Mucosa of gallbladder (tissue), 1 donor: Measurements from ENCODE around the gene SORL1-AS1.
A peak's percentile ranks its signal among the peaks of the same experiment; 100 is the strongest.
"Not testable (repeated sequence)": the region's sequence is repeated elsewhere in the genome, so short reads cannot be mapped to it uniquely, and the experiment has no call there.

Experiments
- DNase-seq: peaks from one replicate; pipeline ENCODE4 v3.0.0-alpha.2; 2020; ENCODE audit warnings: low spot score
- donor health status: DM: no; HTN: no; CAD: no.

SORL1-AS1 gene

GRCh38 chr11:121427400-121427744 lies 25.4 kb downstream of the SORL1-AS1 start:
- DNase-seq = no peak

GRCh38 chr11:121426476-121427399 lies 26.0 kb downstream of the SORL1-AS1 start:
- peak; percentile 36 for DNase-seq

- no peak for DNase-seq
Measured at GRCh38 chr11:121425828-121426227, 26.9 kb downstream of the SORL1-AS1 start.

- no peak for DNase-seq
Measured at GRCh38 chr11:121422675-121423074, 30.1 kb downstream of the SORL1-AS1 start.

DNA sequence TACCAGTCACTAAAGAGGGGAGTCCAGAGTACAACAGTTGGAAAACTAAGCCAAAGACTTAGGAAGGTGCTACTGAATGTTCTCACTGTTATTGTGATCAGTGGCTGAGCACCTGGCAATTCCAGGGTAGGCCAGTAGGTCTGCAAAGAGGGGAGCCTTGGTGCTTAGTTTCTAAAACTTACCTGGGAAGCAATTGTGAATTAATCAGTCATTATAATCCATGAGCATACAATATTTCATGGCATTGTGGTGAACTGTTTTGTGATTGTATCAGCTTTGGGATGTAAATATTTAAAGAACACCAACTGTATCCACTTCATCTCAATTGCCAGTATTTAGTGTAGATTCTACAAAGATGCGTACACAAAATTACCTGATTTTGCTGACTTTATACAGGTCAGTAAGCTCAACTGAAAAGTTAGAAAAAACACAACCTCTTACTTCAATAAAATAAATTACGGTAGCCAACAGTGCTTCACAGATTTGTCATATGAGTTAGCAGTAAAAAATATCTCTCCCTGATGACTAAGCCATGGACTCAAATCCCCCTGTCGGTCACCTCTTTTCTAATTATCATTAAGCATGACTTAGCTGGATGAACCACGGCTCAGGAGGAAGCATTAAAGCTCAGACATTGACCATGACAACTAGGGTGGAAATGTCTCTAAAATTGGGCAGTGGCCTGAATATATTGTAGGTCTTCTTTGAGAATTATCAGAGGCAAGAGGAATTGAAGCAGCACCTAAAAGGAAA lies 31.4 kb downstream of the SORL1-AS1 start:
- DNase-seq = no peak

DNA sequence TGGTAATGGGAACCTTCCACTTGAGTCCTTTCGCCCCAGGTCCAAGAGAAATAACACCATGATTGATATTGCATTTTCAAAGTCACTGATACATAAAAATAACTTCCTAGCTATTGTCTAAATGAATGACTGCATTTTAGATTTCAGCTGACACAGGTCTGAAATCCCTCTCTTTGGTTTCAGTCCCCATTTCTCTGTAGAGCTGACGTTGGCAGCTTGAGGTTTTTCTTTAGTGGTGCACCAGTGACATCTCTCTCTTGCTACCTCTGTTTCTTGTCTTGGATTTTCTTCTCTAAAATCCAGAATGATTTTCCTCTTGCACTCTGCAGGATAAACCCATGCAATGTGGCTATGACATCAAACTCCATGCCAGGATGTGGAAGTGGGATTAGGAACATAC lies 32.4 kb downstream of the SORL1-AS1 start:
- no peak for DNase-seq

- DNase-seq = no peak
Measured at GRCh38 chr11:121419836-121420235, 32.9 kb downstream of the SORL1-AS1 start.

- DNase-seq = peak; percentile 27
Measured at GRCh38 chr11:121418625-121419114, 34.1 kb downstream of the SORL1-AS1 start.

GRCh38 chr11:121417607-121418006 lies 35.2 kb downstream of the SORL1-AS1 start:
- no peak for DNase-seq

DNA sequence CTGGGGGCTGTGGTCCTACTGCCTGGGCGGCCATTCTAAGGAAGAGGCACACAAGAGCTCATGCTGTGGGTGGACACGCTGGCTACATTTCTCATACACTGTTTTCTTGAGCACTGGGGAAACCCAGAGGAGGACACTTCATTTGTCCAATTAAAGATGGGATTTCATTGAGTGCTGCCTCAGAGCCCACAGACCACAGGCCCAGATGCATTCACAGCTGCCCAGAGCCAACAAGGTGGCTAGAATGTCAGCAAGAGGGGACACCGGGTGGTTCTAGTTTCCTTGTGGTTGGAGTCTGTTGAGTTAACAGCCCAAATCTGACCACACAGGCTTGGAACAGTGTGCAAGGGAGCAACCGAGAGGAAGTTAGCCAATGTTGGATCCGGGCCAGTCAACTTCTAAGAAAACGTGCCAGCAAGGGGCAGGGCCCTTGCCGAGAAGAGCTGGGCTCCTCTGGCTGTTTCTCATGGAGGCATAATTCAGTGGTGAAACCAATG lies 35.7 kb downstream of the SORL1-AS1 start:
- DNase-seq = peak; percentile 86

GRCh38 chr11:121415856-121416255 lies 36.9 kb downstream of the SORL1-AS1 start:
- peak; percentile 36 for DNase-seq

GRCh38 chr11:121414141-121414913 lies 38.4 kb downstream of the SORL1-AS1 start:
- no peak for DNase-seq

DNA sequence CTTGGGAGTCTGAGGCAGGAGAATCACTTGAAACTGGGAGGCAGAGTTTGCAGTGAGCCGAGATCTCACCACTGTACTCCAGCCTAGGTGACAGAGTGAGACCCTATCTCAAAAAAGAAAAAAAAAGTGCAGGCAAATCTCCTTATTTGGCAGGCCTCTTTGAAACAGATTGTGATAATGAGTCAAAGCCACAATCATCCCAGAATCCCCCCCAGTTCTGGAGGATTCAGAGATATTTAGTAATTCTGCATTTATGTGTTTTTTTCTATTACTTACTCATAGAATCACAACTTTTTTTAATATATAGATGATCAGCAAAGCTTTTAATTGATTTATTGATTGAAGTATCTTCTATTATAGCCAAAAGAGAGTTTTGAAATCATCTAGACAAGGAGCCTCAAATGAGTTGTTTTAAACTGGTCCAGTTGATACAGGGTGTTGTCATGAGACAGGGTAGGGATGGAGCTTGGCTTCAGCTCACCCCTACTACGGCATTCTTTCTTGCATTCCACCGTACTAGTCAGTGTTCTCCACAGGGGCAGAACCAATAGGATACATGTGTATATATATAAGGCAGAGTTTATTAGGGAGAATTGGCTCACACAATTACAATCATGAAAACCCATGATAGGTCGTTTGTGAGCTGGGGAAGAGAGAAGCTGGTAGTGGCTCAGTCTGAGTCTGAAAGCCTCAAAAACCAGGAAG lies 39.9 kb downstream of the SORL1-AS1 start:
- DNase-seq = no peak

DNA sequence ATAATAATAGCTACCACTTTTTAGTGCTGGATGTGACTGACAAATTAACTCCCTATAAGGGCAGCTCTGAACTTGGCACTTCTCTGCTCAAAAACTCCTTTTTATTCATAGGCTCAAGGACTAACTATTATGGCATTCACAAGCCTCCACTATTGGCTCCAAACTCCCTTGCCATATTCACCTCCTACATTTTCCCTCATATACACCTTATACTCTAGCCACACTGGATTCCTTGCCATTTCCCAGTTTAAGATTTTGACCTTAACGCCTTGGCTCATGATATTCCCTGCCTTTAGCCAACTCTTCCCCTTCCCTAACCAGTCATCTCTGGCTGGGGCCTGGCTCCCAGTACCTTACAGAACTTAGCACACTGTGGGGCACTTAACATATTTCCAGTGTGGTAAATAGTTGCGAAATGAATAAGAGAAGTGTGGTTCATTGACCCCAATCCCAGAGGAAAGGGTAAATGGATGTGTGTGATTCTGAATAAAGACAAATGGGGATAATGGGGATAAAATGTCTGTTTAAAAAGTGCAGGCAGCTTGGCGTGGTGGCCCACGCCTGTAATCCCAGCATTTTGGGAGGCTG lies 40.7 kb downstream of the SORL1-AS1 start:
- DNase-seq = no peak

DNA sequence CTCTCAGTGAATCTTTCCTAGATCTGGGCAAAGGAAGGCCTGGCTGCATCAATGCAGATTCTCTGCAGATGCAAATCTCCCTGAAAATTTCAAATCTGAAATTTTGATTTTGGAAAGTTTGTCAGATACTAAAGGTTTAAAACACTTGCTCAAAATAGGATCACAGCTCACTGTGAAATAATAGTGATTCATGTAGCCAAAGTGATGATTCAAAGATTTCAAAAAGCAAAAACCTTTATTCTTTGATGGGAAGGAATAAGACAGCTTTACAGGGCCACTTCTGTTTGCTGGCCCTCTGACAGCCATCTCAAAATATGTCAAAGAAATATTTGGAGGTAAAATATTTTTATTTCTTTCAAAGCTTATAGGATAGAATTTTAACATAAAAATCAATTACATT lies 41.4 kb downstream of the SORL1-AS1 start:
- not testable (repeated sequence) for DNase-seq

DNA sequence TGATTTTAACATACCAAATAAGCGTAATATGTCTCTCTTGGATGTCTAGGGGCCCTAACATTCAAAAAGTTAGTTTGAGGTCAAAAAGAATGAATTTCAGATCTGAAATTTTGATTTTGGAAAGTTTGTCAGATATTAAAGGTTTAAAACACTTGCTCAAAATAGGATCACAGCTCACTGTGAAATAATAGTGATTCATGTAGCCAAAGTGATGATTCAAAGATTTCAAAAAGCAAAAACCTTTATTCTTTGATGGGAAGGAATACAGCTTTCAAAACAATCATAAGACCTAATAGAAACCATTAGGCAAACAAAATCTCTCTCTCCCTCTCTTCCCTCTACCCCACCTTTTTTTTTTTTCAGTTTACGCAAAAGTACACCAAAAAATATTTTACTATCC lies 42.7 kb downstream of the SORL1-AS1 start:
- not testable (repeated sequence) for DNase-seq

- DNase-seq = no peak
Measured at GRCh38 chr11:121408830-121409229, 43.9 kb downstream of the SORL1-AS1 start.

DNA sequence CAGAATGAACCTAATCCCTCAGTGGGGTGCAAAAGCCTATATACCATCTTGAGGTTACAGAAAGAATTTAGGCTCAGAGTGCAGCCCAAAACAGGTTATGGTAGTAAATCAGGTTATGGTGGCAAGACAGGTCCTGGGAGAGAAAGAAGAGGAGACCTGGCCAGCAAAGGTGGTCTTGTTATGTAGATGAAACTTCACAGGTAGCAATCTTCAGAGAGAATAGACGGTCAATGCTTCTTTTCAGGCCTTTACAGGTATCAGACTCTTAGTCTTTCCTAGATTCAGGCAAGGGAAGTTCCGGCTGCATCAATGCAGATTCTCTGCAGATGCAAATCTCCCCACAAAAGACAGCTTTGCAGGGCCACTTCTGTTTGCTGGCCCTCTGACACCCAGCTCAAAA lies 46.5 kb downstream of the SORL1-AS1 start:
- no peak for DNase-seq

DNA sequence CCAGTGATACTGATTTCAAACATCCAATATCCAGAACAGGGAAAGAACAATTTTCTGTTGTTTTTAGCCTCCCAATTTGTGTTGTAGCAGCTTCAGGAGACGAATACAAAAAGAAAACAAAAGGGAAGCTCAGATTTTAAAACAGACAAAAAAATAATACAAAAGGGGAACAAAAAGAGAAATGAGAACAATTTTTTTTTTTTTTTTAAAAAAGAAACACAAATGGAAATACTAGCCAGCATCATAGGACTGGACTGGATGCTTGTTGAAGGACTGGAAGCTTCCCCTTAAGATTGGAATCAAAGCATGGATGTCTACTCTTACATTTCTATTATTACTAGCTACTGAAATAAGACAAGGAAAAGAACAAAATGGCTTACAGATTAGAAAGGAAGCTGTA lies 47.1 kb downstream of the SORL1-AS1 start:
- DNase-seq = no peak

DNA sequence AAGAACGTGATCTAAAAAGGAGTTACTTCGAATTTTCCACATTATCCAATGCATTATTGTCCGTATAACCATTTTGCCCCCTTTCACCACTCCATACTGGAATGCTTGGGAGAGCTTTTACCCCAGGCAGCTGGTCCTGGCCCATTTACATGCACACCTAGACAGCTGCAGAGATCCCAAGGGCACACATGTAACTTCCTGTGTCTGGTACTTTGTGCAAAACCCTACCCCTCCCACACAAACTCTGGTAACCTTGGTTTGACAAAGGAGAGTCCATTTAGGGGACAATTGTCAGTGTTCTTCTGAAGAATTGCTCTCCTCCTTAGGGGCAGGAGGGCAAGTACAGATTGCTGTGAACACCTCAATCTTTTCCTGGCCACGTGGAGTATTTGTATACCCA lies 58.0 kb downstream of the SORL1-AS1 start:
- DNase-seq = no peak

GRCh38 chr11:121393855-121394254 lies 58.9 kb downstream of the SORL1-AS1 start:
- no peak for DNase-seq
